GM18505 (cell line): Measurements from ENCODE around the gene HOOK2.
A peak's percentile ranks its signal among the peaks of the same experiment; 100 is the strongest.
"Not testable (repeated sequence)": the region's sequence is repeated elsewhere in the genome, so short reads cannot be mapped to it uniquely, and the experiment has no call there.

Experiments
- ATAC-seq: cut with Tn5 transposase; IDR thresholded peaks from one replicate; pipeline ENCODE4 v1.9.1; 2021; ENCODE audit not compliant: unreplicated experiment
- POLR2A ChIP-seq: IDR thresholded peaks from 4 replicates; pipeline ENCODE4 v1.6.1; 2011; ENCODE audit warnings: borderline replicate concordance; ENCODE audit not compliant: insufficient read depth, insufficient read length; ENCODE audit errors: extremely low read depth

HOOK2 gene

GRCh38 chr19:12736995-12737834 lies 38.1 kb downstream of the HOOK2 start, which contains the start of gene GET3:
TSS of gene GET3 (plus strand) at chr19:12737497. CDS start at chr19:12737506, 9 bp downstream.
- peak; percentile 90 for TF ChIP-seq POLR2A
- ATAC-seq = peak; percentile 57

GRCh38 chr19:12733369-12734214 lies 41.8 kb downstream of the HOOK2 start:
- peak; percentile 32 for TF ChIP-seq POLR2A

GRCh38 chr19:12731337-12731736 lies 44.0 kb downstream of the HOOK2 start:
- no peak for ATAC-seq
- TF ChIP-seq POLR2A = no peak

More at GRCh38 chr19:12733369-12734214, 41.8 kb downstream of the HOOK2 start:
- no peak for ATAC-seq

GRCh38 chr19:12730064-12730463 lies 45.3 kb downstream of the HOOK2 start:
- TF ChIP-seq POLR2A = no peak
- ATAC-seq = no peak

GRCh38 chr19:12727745-12728433 lies 47.5 kb downstream of the HOOK2 start:
- no peak for TF ChIP-seq POLR2A
- no peak for ATAC-seq

GRCh38 chr19:12726988-12727316 lies 48.4 kb downstream of the HOOK2 start:
- TF ChIP-seq POLR2A = no peak
- ATAC-seq = no peak

- not testable (repeated sequence) for ATAC-seq
These were observed 49.7 kb downstream of the HOOK2 start for GRCh38 chr19:12725612-12726011.

DNA sequence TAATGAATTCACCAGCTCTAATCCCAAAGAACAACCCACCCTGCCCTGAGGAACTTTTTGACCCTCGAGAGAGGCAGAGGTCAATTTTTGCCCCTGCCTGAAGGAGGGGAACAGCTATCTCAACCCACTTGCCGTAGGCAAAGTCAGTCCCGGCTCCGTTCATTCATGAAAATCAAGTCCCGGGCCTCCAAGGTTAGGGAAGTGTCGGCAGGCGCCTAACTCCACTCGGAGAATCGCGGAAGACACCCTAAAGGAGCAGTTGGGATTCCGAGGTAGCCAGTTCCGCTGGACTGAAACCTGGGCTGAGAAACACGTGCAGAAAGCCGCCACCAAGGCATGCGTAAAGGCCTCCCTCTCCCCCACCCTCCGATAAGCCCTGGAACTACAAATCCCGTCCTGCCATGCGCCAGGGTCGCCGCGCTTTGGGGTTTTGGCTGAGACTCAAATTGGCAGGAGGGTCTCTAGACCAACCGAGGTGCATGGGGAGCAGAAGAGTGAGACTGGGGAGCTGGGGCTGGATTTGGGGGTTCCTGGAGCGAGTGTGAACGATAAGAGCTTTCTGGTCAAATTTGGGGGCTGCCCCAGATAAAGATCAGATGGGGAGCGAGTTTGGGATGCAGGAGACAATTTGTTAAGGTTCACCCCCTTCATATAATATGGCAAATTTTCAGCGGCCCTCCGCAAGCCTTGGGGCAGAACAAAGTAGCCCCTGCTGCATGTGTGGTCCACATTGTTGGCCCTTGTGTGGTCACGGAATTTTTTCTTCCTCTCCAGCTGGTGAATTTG lies 51.5 kb downstream of the HOOK2 start, which contains the start of gene TNPO2:
TSS of gene TNPO2 (minus strand) at position 292 of the 786 bp plus-strand sequence. CDS start 2,955 bp downstream, outside the sequence.
- no peak for ATAC-seq
- TF ChIP-seq POLR2A = peak; percentile 60

DNA sequence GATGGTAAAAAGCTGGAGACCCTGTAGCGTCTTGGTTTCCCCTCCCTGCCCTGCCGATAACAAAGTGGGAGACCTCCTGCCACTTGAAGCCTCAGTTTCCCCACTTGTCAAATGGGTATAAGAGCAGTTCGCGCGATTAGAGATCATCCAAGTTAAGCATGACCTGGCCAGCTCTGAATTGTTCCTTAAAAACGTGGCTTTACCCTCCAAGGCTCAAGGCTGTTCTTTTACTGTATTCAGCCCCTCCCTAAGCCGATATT lies 52.0 kb downstream of the HOOK2 start:
- peak; percentile 14 for TF ChIP-seq POLR2A
- no peak for ATAC-seq

DNA sequence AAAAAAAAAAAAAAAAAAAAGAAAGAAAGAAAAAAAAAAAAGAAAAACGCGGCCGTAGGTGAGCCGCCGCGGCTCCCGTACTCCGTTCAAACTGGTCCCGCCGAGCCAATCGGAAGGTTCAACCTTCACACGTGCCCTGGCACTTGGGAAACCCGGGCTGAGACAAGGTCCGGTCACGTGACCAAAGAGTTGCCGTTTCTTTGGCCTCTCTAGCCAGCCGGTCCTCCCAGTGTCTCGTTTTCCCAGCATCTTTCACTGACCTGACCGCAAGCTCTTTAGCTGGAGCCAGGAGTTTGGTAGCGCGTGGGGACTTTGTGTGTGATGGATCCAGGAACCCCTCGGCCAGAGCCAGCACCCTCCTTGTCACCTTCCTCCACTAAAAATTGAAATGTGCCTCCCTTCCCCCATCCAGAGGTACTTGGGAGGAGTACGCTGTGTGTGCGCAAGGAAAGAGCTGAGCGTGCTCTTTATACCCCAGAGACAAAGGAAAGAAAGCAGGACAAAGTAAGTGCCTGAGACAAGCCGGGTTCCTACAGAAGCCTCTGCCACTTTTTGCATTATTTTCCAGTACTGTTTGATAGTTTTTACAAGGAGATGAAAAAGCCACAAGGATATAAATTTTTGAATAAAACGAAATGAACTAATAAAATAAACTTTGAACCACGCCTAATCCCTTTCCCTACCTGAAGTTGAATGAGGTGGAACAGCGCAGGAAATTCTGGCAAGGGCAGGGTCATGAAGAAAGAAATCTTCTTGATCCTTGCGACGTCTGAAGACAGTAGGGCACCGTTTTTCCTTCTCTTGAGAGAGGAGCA lies 52.6 kb downstream of the HOOK2 start:
- TF ChIP-seq POLR2A = peak; percentile 58
- ATAC-seq = peak; percentile 68

GRCh38 chr19:12721656-12722565 lies 53.4 kb downstream of the HOOK2 start:
- ATAC-seq = peak; percentile 20
- TF ChIP-seq POLR2A = no peak
